NB4 (cell line): ENCODE data around the gene PLA2G2D.

ENCODE experiments used
- CTCF ChIP-seq: IDR thresholded peaks from one replicate; pipeline ENCODE4 v1.5.1; 2012; ENCODE audit warnings: low read depth, low read length
- POLR2A ChIP-seq: IDR thresholded peaks from 2 replicates; pipeline ENCODE4 v1.6.1; 2011; ENCODE audit warnings: mild to moderate bottlenecking; ENCODE audit not compliant: insufficient read length; ENCODE audit errors: extremely low read depth

GRCh38 chr1:20107796-20108195 is 11.5 kb downstream of the PLA2G2D start:
- no peak for TF ChIP-seq POLR2A
- TF ChIP-seq CTCF, result no peak
